Activated CD8-positive, alpha-beta memory T cell treated with anti-CD3 and anti-CD28 coated beads for 48 hours (primary cell): Measurements from ENCODE around the gene RHAG.
"Not testable (repeated sequence)": the region's sequence is repeated elsewhere in the genome, so short reads cannot be mapped to it uniquely, and the experiment has no call there.

Experiments used
- DNase-seq, 3 experiments: peaks; one replicate each; pipeline ENCODE4 v3.0.0-alpha.2; 2020; ENCODE audit warnings: low read depth in 2 of 3, low spot score in 2 of 3

RHAG gene

DNA sequence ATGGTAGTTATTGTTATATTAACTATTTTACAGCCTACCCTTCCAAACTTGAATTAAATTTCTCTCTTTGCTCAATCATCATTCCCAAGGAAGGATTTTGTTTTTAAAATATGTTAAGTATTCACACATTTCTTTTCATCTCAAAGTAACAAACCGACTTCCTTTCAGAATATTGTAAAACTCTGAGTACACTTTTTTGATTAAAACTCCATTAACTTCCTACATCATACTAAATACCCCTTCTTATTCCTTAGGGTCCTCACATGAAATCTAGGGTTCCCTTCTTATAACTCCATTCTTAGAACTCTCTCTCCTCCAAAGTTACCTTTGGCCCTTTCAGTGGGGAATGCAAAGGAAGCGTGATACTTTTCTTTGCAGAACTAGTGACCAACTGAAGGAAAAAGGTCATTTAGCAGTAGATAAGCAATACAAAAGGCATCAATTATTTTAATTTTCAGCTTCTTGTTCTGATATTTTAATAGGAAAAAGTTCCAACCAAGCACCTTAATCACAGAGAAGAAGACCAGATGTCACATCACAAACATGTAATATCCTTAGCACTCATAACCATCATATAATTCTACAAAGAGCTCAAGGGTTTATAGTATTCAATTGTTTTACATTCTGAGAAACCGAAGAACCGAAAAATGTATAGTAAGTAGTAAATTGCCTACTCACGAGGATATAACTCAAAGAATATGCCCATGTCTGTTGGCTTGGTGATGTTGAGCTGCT is 494 bp downstream of the RHAG start:
- no peak for DNase-seq

DNA sequence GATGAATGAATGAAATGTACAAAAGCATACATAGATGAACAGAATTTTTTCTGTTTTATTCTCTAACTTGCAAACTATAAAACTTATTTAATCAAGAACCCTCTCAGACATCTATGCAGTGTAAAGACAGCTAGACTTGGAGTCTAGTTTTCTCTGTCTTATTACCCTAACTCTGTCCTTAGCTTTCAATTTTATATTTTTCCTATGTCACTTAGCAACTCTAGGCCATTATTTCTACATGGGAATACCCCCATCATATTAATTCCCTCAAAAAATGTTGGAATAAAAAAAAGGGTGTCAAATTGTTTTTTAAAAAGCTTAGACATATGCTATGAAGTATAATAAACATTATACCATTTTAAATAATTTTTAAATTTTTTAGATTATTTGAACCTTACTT is 1.2 kb downstream of the RHAG start:
- DNase-seq: no peak

DNA sequence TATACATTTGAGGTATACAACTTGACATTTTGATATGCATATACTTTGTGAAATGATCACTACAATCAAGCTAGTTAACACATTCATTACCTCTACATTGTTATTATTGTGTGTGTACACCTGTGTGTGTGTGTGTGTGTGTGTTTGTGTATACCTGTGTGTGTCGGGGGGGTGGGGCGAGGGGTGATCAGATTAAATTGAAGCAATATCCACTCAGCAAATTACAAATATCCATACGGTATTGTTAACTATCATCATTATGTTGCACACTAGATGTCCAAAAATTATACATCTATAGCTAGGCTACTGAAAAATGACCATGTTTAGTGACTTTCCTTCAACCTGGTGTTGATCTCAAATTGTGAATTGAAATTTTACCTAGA is 1.8 kb downstream of the RHAG start:
- DNase-seq: no peak

DNA sequence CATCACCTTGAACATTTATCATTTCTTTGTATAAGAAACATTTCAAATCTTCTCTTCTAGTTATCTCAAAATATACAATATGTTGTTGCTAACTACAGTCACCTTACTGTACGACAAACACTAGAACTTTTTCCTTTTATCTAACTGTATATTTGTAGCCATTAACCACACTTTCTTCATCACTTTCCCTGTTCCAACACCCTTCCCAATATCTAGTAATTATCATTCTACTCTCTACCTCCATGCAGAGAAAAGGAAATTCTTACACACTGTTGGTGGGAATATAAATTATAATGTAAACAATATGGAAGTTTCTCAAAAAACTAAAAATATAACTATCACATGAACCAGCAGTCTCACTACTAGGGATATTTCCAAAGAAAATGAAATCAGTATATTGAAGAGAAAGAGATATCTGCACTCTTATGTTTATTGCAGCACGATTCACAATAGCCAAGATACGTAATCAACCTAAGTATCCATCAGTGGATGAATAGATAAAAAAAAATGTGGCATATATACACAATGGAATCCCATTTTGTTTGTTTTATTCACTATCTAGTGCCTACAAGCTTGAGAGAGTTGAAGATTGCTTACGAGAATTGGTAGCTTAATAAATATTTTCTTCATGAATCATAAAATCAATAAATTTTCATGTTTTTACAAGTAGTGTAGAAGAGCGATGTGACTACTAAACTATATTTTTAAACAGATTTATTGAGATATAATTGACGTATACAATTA is 2.4 kb downstream of the RHAG start:
- no peak for DNase-seq

DNA sequence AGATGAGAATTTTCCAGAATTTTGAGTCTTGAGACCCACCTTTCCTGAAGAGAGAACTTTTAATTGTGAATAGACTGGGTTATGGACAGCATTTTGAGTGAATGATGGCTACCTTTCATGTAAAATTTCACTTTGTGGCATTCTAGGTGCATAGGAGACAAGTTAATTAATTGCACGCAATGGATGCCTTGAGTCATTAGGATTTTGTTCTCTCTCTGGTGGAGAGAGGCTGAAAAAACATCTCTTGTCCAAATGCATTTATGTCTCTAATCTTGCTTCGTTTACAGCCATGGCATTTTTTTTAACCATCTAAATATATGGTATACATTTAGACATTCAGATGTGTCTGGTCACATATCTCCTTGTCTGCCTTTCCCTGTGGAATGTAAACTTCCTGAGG is 3.1 kb downstream of the RHAG start:
- no peak for DNase-seq

DNA sequence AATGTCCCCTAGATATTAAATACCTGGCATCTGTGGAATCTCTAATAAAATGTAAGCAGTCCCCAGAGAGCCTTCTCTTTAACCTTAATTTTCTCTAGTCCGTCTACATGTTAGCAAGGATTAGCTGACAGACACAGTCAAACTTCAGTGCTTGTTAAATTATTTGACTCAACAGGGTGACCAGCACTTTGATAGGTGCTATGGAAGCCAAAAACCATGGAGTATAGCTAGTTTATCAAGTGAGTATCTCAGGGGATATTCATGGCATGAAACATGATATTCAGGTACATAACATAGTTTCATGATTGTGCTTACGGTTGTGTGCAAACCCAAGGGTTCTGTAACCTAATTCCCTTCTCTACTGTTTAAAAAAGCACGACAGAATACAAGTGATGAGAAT is 3.9 kb downstream of the RHAG start:
- no peak for DNase-seq

DNA sequence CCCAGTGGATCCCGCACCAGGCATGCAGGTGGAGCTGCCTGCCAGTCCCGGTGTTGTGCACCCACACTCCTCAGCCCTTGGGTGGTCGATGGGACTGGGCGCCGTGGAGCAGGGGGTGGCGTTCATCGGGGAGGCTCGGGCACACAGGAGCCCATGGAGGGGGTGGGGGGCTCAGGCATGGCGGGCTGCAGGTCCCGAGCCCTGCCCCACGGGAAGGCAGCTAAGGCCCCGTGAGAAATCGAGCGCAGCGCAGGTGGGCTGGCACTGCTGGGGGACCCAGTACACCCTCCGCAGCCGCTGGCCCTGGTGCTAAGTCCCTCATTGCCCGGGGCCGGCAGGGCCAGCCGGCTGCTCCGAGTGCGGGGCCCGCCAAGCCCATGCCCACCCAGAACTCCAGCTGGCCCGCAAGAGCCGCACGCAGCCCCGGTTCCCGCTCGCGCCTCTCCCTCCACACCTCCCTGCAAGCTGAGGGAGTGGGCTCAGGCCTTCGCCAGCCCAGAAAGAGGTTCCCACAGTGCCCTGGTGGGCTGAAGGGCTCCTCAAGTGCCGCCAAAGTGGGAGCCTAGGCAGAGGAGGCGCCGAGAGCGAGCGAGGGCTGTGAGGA is 7.1 kb downstream of the RHAG start:
- DNase-seq: not testable (repeated sequence)

DNA sequence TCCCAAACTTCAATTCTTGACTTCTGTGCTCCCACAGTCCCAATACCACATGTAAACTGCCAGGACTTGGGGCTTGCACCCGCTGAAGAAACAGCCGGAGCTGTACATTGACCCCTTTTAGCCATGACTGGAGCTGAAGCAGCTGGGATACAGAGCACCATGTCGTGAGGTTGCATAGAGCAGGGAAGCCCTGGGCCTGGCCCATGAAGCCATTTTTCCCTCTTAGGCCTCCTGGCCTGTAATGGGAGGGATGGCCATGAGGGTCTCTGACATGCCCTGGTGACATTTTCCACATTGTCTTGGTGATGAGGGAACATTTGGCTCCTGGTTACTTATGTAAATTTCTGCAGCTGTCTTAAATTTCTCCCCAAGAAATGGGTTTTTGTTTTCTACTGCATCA is 9.8 kb downstream of the RHAG start:
- no peak for DNase-seq

DNA sequence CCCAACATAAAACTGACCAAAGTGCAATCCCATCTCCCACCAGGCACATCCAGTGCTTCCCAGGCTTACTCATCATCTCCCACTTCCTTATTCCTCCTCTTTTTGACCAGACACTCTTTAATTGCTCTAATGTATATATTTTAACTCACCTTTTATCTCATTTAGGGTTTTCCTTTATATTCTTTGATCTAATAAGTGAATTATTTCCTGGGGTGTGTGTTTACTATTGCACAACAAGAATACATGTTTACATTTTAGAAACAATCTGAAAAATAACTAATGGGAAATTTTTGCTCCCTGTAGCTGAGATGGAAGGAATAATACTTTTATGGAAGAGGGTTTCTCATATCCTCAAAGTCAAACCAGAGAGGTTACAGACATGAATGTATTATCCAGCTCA is 18.4 kb downstream of the RHAG start:
- no peak for DNase-seq

DNA sequence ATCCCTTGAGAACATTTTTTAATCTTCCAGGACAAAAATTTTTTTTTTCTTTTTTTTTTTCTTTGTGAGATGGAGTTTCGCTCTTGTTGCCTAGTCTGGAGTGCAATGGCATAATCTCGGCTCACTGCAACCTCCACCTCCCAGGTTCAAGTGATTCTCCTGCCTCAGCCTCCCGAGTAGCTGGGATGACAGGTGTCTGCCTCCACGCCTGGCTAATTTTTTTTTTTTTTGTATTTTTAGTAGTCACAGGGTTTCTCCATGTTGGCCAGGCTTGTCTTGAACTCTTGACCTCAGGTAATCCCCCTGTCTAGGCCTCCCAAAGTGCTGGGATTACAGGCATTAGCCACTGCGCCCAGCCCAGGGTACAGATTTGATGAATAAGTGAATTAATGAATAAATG is 22.5 kb downstream of the RHAG start:
- not testable (repeated sequence) for DNase-seq

DNA sequence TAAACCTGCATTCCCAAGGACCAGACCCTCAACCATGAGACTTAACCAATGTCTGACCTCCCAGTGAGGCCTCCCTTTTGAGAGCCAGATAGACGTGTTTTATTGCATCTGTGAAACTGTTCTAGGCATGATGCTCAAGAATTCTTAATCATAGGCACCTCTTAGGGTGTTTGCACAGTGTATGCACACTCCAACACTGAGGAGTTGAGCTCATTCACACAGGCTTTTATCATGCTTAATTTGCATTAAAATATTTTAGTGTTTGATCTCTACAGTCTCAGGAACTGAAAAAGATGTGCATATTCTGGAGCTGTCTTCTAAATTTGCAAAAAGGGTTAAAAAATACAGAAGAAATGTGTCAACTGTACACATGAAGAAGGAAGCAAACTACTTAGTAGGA is 27.4 kb downstream of the RHAG start:
- DNase-seq: no peak

DNA sequence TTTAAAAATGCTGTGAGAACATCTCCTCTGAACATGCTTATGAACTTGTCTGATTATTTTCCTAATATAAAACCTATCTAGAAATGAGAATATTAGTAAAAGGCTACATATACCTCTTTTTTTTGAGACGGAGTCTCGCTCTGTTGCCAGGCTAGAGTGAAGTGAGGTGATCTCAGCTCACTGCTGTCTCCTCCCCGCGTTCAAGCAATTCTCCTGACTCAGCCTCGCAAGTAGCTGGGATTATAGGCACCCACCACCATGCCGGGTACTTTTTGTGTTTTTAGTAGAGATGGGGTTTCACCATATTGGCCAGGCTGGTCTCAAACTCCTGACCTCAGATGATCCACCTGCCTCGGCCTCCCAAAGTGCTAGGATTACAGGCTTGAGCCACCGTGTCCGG is 28.4 kb downstream of the RHAG start:
- DNase-seq: not testable (repeated sequence)

DNA sequence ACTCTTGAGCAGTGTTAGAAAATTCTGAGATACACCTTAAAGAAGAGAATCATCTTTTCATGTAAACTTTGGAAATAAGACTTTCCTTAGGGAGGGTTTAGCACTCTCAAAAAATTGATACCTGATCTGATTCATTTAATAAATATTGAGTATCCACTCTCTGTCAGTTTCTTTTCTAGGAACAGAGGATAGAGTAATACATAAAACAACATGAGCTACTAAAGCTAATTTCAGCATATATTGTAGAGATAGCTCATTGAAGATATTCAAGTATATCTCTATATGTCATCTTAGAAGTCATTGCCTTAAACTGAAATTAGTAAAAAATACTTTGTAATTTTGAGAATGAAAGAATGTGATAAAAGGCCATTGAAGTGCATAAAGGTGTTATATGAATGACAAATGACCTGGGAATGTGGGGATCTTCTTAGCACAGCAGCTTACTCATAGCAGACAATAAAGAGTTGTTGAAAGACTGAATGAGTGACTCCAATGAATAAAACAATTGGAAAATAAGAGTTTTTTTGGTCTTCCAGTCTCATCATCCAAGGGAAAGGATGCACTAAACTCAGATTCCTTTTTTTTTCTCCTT is 29.2 kb downstream of the RHAG start:
- DNase-seq: no peak

DNA sequence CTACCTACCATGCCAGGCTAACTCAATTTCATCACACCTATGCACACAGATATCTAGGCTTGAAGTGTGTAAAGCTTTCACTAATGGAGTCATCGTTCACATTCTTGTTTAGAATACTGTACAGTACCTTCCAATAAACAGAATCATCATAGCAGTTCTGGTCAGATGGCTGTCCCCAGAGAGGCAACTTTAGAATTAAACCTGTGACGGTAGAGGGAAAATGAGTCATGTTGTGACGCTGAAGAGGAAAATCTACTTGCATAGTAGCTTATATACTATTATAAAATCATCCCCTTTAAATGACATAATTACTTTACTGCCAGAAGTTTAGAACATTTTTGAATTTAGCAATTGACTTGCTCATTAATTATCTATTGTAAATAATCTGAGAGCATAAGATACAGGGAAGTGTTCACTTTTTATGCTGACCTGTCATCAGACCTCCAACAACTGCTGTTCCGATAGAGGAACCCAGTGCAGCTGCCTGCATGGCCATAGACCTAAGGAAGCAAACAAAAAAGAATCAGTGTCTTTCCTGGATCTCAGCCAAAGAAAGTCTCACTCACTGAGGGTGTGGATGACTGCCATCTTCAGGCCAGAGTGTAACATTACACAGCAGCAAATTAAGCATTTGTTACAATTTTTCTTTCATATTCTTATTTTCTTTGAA is 29.8 kb downstream of the RHAG start:
- DNase-seq: no peak

DNA sequence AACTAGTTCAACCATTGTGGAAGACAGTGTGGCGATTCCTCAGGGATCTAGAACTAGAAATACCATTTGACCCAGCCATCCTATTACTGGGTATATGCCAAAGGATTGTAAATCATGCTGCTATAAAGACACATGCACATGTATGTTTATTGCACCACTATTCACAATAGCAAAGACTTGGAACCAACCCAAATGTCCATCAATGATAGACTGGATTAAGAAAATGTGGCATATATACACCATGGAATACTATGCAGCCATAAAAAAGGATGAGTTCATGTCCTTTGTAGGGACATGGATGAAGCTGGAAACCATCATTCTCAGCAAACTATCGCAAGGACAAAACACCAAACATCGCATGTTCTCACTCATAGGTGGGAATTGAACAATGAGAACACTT is 32.6 kb downstream of the RHAG start:
- not testable (repeated sequence) for DNase-seq

DNA sequence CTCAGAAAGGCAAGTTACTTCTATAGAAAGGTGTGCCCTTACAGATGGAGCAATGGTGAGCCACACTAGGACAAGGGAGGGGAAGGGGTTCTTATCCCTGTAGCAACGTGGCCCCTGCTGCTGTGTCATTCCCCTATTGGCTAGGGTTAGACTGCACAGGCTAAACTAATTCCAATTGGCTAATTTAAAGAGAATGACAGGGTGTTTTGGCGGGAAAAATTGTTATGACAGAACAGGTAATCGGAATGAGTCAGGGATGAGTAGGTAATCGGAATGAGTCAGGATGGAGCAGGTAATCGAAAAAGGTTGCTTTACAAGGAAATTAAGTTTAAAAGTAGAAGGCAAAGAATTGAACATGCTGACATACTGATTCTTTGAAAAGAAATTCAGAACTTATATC is 49.4 kb downstream of the RHAG start:
- not testable (repeated sequence) for DNase-seq

DNA sequence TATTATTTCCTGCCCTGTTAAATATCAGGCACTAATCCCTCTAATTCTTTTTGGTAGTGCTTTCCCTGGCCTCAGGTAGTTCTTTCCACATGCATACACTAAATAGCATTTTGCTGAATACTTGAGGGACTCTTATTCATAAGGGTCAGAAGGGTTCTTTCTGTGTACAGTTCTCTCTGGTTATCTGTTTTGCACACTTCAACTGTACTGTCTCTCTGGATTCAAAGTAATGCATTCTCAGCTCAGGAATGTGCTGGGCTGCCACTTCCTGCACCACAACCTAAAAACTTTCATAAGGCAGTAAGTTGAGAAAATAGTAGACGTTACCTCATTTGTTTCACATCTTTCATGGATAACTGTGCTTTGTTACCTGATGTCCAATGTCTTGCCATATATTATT is 54.1 kb downstream of the RHAG start:
- DNase-seq: no peak

DNA sequence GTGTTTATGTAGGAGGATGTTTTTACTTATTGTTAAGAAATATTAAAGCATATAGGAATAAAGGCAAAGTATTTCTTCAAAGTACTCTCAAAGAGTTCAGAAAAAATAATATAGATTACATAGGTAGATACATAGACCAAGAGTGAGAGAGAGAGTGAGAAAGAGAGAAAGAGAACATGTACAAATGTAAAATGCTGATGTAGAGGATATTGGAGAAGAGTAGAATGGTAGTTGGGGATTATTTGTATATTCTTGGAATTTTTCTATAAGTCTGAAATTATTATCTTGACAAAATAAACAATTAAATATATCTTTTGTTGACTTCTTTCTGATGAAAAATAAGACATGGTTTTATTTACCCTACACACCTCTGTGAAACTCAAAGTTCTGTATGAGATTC is 57.0 kb downstream of the RHAG start:
- DNase-seq: no peak

DNA sequence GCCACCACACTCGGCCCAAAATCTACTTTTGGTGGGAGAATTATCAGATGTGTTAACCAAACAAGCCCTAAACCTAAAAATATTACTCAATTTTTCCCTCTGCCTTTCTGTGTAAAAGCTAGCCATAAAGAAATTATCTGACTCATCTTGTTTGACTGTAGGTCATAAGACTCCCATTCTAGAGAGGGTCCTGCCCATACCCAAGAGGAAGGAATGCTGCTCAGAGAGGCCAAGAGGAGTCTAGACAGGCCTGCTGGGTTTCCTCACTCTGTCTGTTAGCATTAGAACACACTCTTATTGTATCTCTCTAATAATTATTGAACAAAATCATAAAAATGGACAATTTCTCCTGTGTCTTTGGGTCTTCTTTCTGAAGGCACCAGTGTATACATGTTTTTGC is 60.0 kb downstream of the RHAG start:
- DNase-seq: no peak

DNA sequence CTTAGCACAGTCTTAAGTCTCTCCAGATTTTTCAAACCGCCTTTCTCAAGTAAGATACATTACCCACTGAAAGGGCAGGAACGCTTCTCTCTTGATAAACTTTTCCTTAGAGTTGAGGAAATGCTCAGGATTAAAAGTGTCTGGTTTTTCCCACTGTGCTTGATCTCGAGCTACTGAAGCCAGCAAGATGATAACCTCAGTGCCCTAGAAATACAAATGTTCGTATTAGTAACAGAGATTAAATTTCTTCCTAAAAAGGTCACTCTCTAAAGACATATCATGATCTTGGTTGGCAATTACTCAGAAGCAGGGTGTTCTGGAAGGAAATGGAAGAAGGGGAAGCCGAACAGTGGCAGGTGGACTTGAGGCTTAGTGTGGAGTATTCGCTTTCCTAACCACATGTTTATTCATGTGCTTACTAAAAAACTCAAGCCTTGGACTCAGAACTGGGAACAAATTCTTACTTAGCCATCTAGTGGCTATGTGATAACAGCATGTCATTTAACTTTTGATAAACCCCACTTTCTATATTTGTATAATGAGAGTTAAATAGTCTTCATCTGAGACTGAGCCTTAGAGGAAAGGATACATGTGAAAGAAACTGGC is 66.1 kb downstream of the RHAG start:
- no peak for DNase-seq

DNA sequence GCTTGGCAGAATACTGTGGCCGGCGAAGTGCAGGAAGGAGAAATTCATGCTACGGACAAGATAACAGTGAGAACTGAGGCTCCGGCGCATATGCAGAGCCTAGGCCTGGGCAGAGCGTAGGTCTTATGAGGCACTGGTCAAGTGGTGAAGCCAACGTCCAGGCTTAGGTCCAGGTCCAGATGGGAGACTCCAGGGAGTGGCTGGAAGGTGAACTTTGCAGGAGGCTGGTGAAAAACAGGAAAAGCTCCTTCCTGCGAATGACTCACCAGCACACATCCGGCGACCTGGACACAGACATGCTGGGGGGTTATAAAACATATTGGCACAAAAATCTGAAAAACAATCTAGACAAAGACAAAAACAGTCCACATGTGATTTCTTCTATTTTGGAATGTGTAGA is 70.8 kb downstream of the RHAG start:
- no peak for DNase-seq
